IMR-90 (cell line): ENCODE measurements around the gene PSMB5. TPM values are rescaled to one million over a fixed set of nuclear protein-coding genes. Genes with fewer than 3 reads are reported as not detected.
A peak's percentile ranks its signal among the peaks of the same experiment; 100 is the strongest.

Source experiments
- ATAC-seq: fragments of 200-7000 bp; cut with Tn5 transposase; 2 replicates; pipeline ENCODE4 v1.9.1; 2020; ENCODE audit warnings: low read depth, mild to moderate bottlenecking, moderate library complexity
- BruUV-seq: library from RNA; stranded (reverse); fragments of 400-500 nt; replicated peaks from 2 replicates; lab custom pipeline; 2021; lab: Mats Ljungman, UMichigan
- CTCF ChIA-PET: fragments of 300-600 bp; formaldehyde crosslinking; extraction: SDS; loops from one replicate; lab custom pipeline; 2021; ENCODE audit warnings: antibody characterized with exemption; lab: Yijun Ruan, JAX
- POLR2A ChIA-PET: fragments of 300-600 bp; sonication (Branson Sonifier 250); formaldehyde crosslinking; loops from one replicate; lab custom pipeline; 2022; ENCODE audit warnings: antibody characterized with exemption; ENCODE audit not compliant: unreplicated experiment; lab: Charles Lee
- DNase-seq: peaks from one replicate; pipeline ENCODE4 v3.0.0; 2013
- H2AFZ ChIP-seq: replicated peaks from 2 replicates; pipeline ENCODE3; 2013; ENCODE audit warnings: low read length, mild to moderate bottlenecking; ENCODE audit not compliant: poor library complexity
- H2AK5ac ChIP-seq: 2 replicates; pipeline ENCODE4 v1.6.1; 2013; ENCODE audit warnings: low read depth, low read length, inconsistent platforms
- H2AK9ac ChIP-seq: replicated peaks from 2 replicates; pipeline ENCODE3; 2013; ENCODE audit warnings: mild to moderate bottlenecking, low read depth, low read length, moderate library complexity; ENCODE audit not compliant: poor library complexity
- H2BK120ac ChIP-seq: 2 replicates; pipeline ENCODE4 v1.6.1; 2013; ENCODE audit warnings: low read depth, low read length, inconsistent platforms
- H2BK15ac ChIP-seq: 3 replicates; pipeline ENCODE4 v1.6.1; 2013; ENCODE audit warnings: low read depth, low read length, inconsistent platforms
- H2BK20ac ChIP-seq: 2 replicates; pipeline ENCODE4 v1.6.1; 2013; ENCODE audit warnings: low read depth, mild to moderate bottlenecking, inconsistent platforms, low read length, moderate library complexity
- H2BK5ac ChIP-seq: 2 replicates; pipeline ENCODE4 v1.6.1; 2013; ENCODE audit warnings: mild to moderate bottlenecking, low read depth, low read length, inconsistent platforms; ENCODE audit not compliant: poor library complexity, severe bottlenecking
- H3K14ac ChIP-seq: replicated peaks from 2 replicates; pipeline ENCODE4 v1.6.1; 2013; ENCODE audit warnings: low read depth, low read length, inconsistent platforms
- H3K18ac ChIP-seq: 2 replicates; pipeline ENCODE4 v1.6.1; 2013; ENCODE audit warnings: low read depth, low read length, control low read depth
- H3K23ac ChIP-seq: 2 replicates; pipeline ENCODE4 v1.6.1; 2013; ENCODE audit warnings: low read depth, low read length, inconsistent platforms
- H3K27ac ChIP-seq: 2 replicates; pipeline ENCODE4 v1.5.1; 2013; ENCODE audit warnings: mild to moderate bottlenecking, control low read depth, low read length; ENCODE audit not compliant: insufficient read depth
- H3K27me3 ChIP-seq: 2 replicates; pipeline ENCODE4 v1.6.1; 2013; ENCODE audit warnings: low read length; ENCODE audit not compliant: control insufficient read depth, insufficient read depth
- H3K36me3 ChIP-seq: 2 replicates; pipeline ENCODE4 v1.6.1; 2013; ENCODE audit warnings: low read length, mixed read lengths; ENCODE audit not compliant: control insufficient read depth, insufficient read depth
- H3K4ac ChIP-seq: 2 replicates; pipeline ENCODE4 v1.6.1; 2013; ENCODE audit warnings: low read depth, low read length, inconsistent platforms
- H3K4me1 ChIP-seq: 2 replicates; pipeline ENCODE4 v1.6.1; 2013; ENCODE audit warnings: low read length, mixed read lengths; ENCODE audit not compliant: control insufficient read depth, insufficient read depth
- H3K4me2 ChIP-seq: 2 replicates; pipeline ENCODE4 v1.6.1; 2013; ENCODE audit warnings: low read depth, mild to moderate bottlenecking, control low read depth, low read length, moderate library complexity
- H3K4me3 ChIP-seq: 2 replicates; pipeline ENCODE4 v1.5.1; 2013; ENCODE audit warnings: low read depth, mild to moderate bottlenecking, control low read depth, low read length, moderate library complexity; ENCODE audit not compliant: insufficient read depth
- H3K56ac ChIP-seq: 2 replicates; pipeline ENCODE4 v1.6.1; 2013; ENCODE audit warnings: low read length, inconsistent platforms; ENCODE audit not compliant: insufficient read depth; ENCODE audit errors: extremely low read depth
- H3K79me1 ChIP-seq, 2 experiments: 2 replicates each; pipeline ENCODE4 v1.6.1; 2013; ENCODE audit warnings: low read length in 2 of 2, inconsistent platforms in 1 of 2, low read depth in 1 of 2
- H3K9ac ChIP-seq: 2 replicates; pipeline ENCODE4 v1.6.1; 2013; ENCODE audit warnings: low read depth, low read length, control low read depth
- H3K9me1 ChIP-seq: 2 replicates; pipeline ENCODE4 v1.6.1; 2013; ENCODE audit warnings: low read length, inconsistent platforms; ENCODE audit not compliant: insufficient read depth
- H3K9me3 ChIP-seq: 2 replicates; pipeline ENCODE4 v1.6.1; 2013; ENCODE audit warnings: low read length; ENCODE audit not compliant: control insufficient read depth, insufficient read depth
- H4K20me1 ChIP-seq: 2 replicates; pipeline ENCODE4 v1.6.1; 2013; ENCODE audit warnings: low read length, inconsistent platforms; ENCODE audit not compliant: insufficient read depth
- H4K5ac ChIP-seq: 2 replicates; pipeline ENCODE4 v1.6.1; 2013; ENCODE audit warnings: mild to moderate bottlenecking, low read depth, low read length, control low read depth
- H4K8ac ChIP-seq, 2 experiments: 2 replicates each; pipeline ENCODE4 v1.6.1; 2013; ENCODE audit warnings: low read depth in 2 of 2, low read length in 2 of 2, control low read depth in 1 of 2, inconsistent platforms in 1 of 2
- H4K91ac ChIP-seq: 2 replicates; pipeline ENCODE4 v1.6.1; 2013; ENCODE audit warnings: low read depth, low read length, inconsistent platforms; ENCODE audit not compliant: insufficient read depth
- BHLHE40 ChIP-seq: fragments of 150-350 bp; IDR thresholded peaks from 2 replicates; pipeline ENCODE4 v1.6.1; 2016; ENCODE audit warnings: mild to moderate bottlenecking, low read depth, low read length
- CEBPB ChIP-seq: IDR thresholded peaks from 2 replicates; pipeline ENCODE4 v1.6.1; 2012; ENCODE audit warnings: low read depth, low read length, improper control_type of control experiment
- CTCF ChIP-seq: conservative IDR thresholded peaks from 2 replicates; pipeline ENCODE4 v1.5.1; 2012; ENCODE audit warnings: mild to moderate bottlenecking, low read depth, low read length, improper control_type of control experiment
- ELK1 ChIP-seq: fragments of 150-350 bp; IDR thresholded peaks from 2 replicates; pipeline ENCODE4 v1.6.1; 2016; ENCODE audit warnings: low read depth, mild to moderate bottlenecking, low read length, moderate library complexity, borderline replicate concordance
- FOS ChIP-seq: fragments of 150-350 bp; IDR thresholded peaks from 2 replicates; pipeline ENCODE4 v1.6.1; 2016; ENCODE audit warnings: low read depth, low read length
- MAFK ChIP-seq: IDR thresholded peaks from 2 replicates; pipeline ENCODE4 v1.6.1; 2012; ENCODE audit warnings: low read depth, low read length, improper control_type of control experiment
- MXI1 ChIP-seq: IDR thresholded peaks from 2 replicates; pipeline ENCODE4 v1.6.1; 2012; ENCODE audit warnings: low read depth, mild to moderate bottlenecking, low read length, moderate library complexity, borderline replicate concordance
- NFE2L2 ChIP-seq: fragments of 150-350 bp; IDR thresholded peaks from 2 replicates; pipeline ENCODE4 v1.6.1; 2016; ENCODE audit warnings: low read depth, mild to moderate bottlenecking, low read length
- POLR2A ChIP-seq: IDR thresholded peaks from 2 replicates; pipeline ENCODE4 v1.6.1; 2012; ENCODE audit warnings: mild to moderate bottlenecking, low read depth, low read length
- RAD21 ChIP-seq: IDR thresholded peaks from 2 replicates; pipeline ENCODE4 v1.6.1; 2012; ENCODE audit warnings: low read length, improper control_type of control experiment
- RCOR1 ChIP-seq: IDR thresholded peaks from 2 replicates; pipeline ENCODE4 v1.6.1; 2012; ENCODE audit warnings: mild to moderate bottlenecking, low read length, improper control_type of control experiment; ENCODE audit not compliant: insufficient replicate concordance
- RFX5 ChIP-seq: IDR thresholded peaks from 2 replicates; pipeline ENCODE4 v1.8.0; 2012; ENCODE audit warnings: low read depth, mild to moderate bottlenecking, low read length, moderate library complexity
- SMC3 ChIP-seq: fragments of 150-350 bp; IDR thresholded peaks from 2 replicates; pipeline ENCODE4 v1.6.1; 2016; ENCODE audit warnings: low read depth, mild to moderate bottlenecking, antibody characterized with exemption, low read length, moderate library complexity
- WGBS, 2 experiments: methylation state at CpG; one replicate each; pipeline versions ENCODE4 v1.1.5 to v1.1.7; 2013; ENCODE audit warnings: missing lambda C conversion rate in 2 of 2; ENCODE audit not compliant: insufficient read length in 1 of 2; ENCODE audit errors: extremely low coverage in 2 of 2; 5-methylcytosine and 5-hydroxymethylcytosine counted together
- dilution Hi-C: fragments of 300-500 bp; cut with HindIII; formaldehyde crosslinking; loops from one replicate; pipeline ENCODE4 v1.14.3; 2018; ENCODE audit warnings: low sequenced_read_pairs; ENCODE audit not compliant: unreplicated experiment
- in situ Hi-C: fragments of 300-500 bp; cut with MboI; formaldehyde crosslinking; loops from 3 replicates; pipeline ENCODE4 v1.14.3; 2019; ENCODE audit warnings: low sequenced_read_pairs, inconsistent platforms, mixed read lengths
- intact Hi-C: fragments of 100-400 bp; cut with micrococcal nuclease; formaldehyde crosslinking; loops from 2 replicates; pipeline ENCODE4 v1.10.0; 2022
- polyA plus RNA-seq, 3 experiments: library from polyadenylated mRNA; depleted of rRNA; stranded (reverse); fragments of >200 nt; gene quantifications; 2 replicates each; pipeline ENCODE4 v1.2.3, GENCODE V29; 2012; ENCODE audit warnings: low replicate concordance in 1 of 3
- total RNA-seq: library from RNA; depleted of rRNA; stranded (reverse); fragments of >200 nt; gene quantifications from 2 replicates; pipeline ENCODE4 v1.2.3, GENCODE V29; 2012

PSMB5 gene
- total and polyA plus RNA-seq, 2 of the 4 experiments (the other 2 are of a cell fraction): 310 to 321 TPM

GRCh38 chr14:23033801-23034497, 751 bp downstream of the PSMB5 start:
- intact Hi-C loops: loop anchor here (2.0 kb wide), 1 partner anchor 27 kb away; no protein-coding TSS in a partner anchor

More at GRCh38 chr14:23033801-23034497, 751 bp downstream of the PSMB5 start:
- TSS peak; percentile 70 for BruUV-seq
- Histone ChIP-seq H3K18ac (no peak overlapping the region), H2AFZ (peak overlapping the region; percentile 91), H3K9me1 (peaks cover 5% of the 10 kb centered on the region; the same call in 1 of the 2 replicates), H2BK5ac (peak overlapping the region; percentile 90), H3K9ac (peak overlapping the region; percentile 89), H3K4ac (peak overlapping the region; percentile 91), H3K4me1 (peaks cover 6% of the 10 kb centered on the region), H3K4me3 (peak overlapping the region; percentile 70), H2AK9ac (peak overlapping the region; percentile 98), H2BK120ac (peak overlapping the region; percentile 48; the same call in 1 of the 2 replicates), H4K5ac (peak overlapping the region; percentile 6; the same call in 1 of the 2 replicates), H4K20me1 (0 out of 2 replicates have a peak, but pooled peaks cover 2% of the 10 kb centered on the region), H3K14ac (peak overlapping the region; percentile 97), H3K56ac (peak overlapping the region; percentile 87), H3K79me1 (peaks cover 24 to 40% of the 10 kb centered on the region in 2 experiments), H2AK5ac (peak overlapping the region; percentile 36; the same call in 1 of the 2 replicates), H2BK20ac (no peak overlapping the region), H3K23ac (peak overlapping the region; percentile 80; the same call in 1 of the 2 replicates), H4K8ac (peak overlapping the region; percentile 59 to 100), H3K27ac (peak overlapping the region; percentile 84), H3K9me3 (no peaks in the 10 kb centered on the region), H4K91ac (peak overlapping the region; percentile 99), H3K27me3 (no peaks in the 10 kb centered on the region), H3K4me2 (peak overlapping the region; percentile 90), H2BK15ac (no peak overlapping the region), H3K36me3 (peaks cover 11% of the 10 kb centered on the region)
- 7 to 100% methylated on average over 1 to 4 of the region's 17 CpGs for whole genome bisulfite sequencing, 2 experiments
- ATAC-seq (no peak), DNase-seq (no peak)
- TF ChIP-seq RFX5 (no peak), MXI1 (no peak), FOS (no peak), ELK1 (no peak), RCOR1 (no peak), MAFK (no peak), SMC3 (no peak), CTCF (no peak), RAD21 (no peak), BHLHE40 (no peak), CEBPB (no peak), NFE2L2 (no peak), POLR2A (no peak)
- ChIA-PET CTCF (interaction anchor here (1.4 kb wide), 1 partner anchor 35 kb away, joined by 4 read pairs; no protein-coding TSS in a partner anchor), POLR2A (interaction anchor here (0.6 to 0.7 kb wide), 2 partner anchors 52 to 248 kb away, joined by 3 to 10 read pairs; partner anchors contain the start of gene AJUBA)
- in situ Hi-C loops (no loop called here), dilution Hi-C loops (no loop called here)
